HepG2 (cell line): ENCODE results near the gene ALG8. TPM values are rescaled to one million over a fixed set of nuclear protein-coding genes. Genes with fewer than 3 reads are reported as not detected.

Experiments used
- CBX5 ChIP-seq: sonication (generic); formaldehyde crosslinking; IDR thresholded peaks from 2 replicates; pipeline ENCODE4 v1.4.0; 2020; ENCODE audit warnings: missing genetic modification reagents, borderline replicate concordance
- CERS6 ChIP-seq: sonication (generic); formaldehyde crosslinking; IDR thresholded peaks from 2 replicates; pipeline ENCODE4 v1.5.0; 2020; ENCODE audit warnings: missing genetic modification reagents
- DMTF1 ChIP-seq: sonication (generic); formaldehyde crosslinking; IDR thresholded peaks from 2 replicates; pipeline ENCODE4 v1.4.0; 2020; ENCODE audit warnings: mild to moderate bottlenecking, missing genetic modification reagents
- GFI1 ChIP-seq: sonication (generic); formaldehyde crosslinking; IDR thresholded peaks from 2 replicates; pipeline ENCODE4 v1.5.0; 2020; ENCODE audit warnings: missing genetic modification reagents, mild to moderate bottlenecking, borderline replicate concordance
- HDAC6 ChIP-seq: fragments of 200-600 bp; sonication (generic); IDR thresholded peaks from 2 replicates; pipeline ENCODE4 v1.7.0; 2017; ENCODE audit warnings: mild to moderate bottlenecking, antibody characterized with exemption, low read length, low read depth
- ZFP37 ChIP-seq: sonication (generic); formaldehyde crosslinking; IDR thresholded peaks from 2 replicates; pipeline ENCODE4 v1.4.0; 2020; ENCODE audit warnings: missing genetic modification reagents, borderline replicate concordance
- polyA plus RNA-seq, 8 experiments: library from polyadenylated mRNA; depleted of rRNA in 3 of 8; stranded (reverse) in 7 of 8; unstranded in 1 of 8; fragments of >200 nt; fragmentation: Illumina TruSeq in 4 of 8; extraction: Trizol in 4 of 8; gene quantifications; 2 replicates each; pipeline versions ENCODE4 v1.2.1 to v1.2.3, GENCODE V29; 2011 to 2016; ENCODE audit warnings: low read depth in 4 of 8, missing spikeins in 1 of 8, mixed read lengths in 1 of 8; ENCODE audit not compliant: insufficient read depth in 1 of 8
- total RNA-seq, 5 experiments: library from RNA; depleted of rRNA; stranded (reverse); fragments of >200 nt; fragmentation: Illumina TruSeq; extraction: Trizol; gene quantifications; 2 replicates each; pipeline ENCODE4 v1.2.3, GENCODE V29; 2016; ENCODE audit warnings: low read depth in 1 of 5
- TF ChIP-seq, protein P1 (sequence below), 2 experiments: IDR thresholded peaks; 2 replicates each; pipeline ENCODE4 v1.6.1; 2011 to 2012; ENCODE audit warnings: low read length in 2 of 2, borderline replicate concordance in 1 of 2, low read depth in 1 of 2, mild to moderate bottlenecking in 1 of 2, moderate library complexity in 1 of 2
- TF ChIP-seq, protein P2 (sequence below): fragments of 450-650 bp; IDR thresholded peaks from 2 replicates; pipeline ENCODE4 v1.6.1; 2017
- TF ChIP-seq, protein P3 (sequence below): sonication (generic); formaldehyde crosslinking; IDR thresholded peaks from 2 replicates; pipeline ENCODE4 v1.8.1; 2022; ENCODE audit warnings: low read depth, mild to moderate bottlenecking, missing genetic modification reagents
- TF ChIP-seq, protein P4 (sequence below): sonication (generic); formaldehyde crosslinking; IDR thresholded peaks from 2 replicates; pipeline ENCODE4 v1.4.0; 2020; ENCODE audit warnings: missing genetic modification reagents

ALG8 gene
- total and polyA plus RNA-seq, 2 of the 13 experiments (the other 11 are each of a cell fraction or from before 2014, with no cell fraction given) = 75.8 to 88.0 TPM

DNA sequence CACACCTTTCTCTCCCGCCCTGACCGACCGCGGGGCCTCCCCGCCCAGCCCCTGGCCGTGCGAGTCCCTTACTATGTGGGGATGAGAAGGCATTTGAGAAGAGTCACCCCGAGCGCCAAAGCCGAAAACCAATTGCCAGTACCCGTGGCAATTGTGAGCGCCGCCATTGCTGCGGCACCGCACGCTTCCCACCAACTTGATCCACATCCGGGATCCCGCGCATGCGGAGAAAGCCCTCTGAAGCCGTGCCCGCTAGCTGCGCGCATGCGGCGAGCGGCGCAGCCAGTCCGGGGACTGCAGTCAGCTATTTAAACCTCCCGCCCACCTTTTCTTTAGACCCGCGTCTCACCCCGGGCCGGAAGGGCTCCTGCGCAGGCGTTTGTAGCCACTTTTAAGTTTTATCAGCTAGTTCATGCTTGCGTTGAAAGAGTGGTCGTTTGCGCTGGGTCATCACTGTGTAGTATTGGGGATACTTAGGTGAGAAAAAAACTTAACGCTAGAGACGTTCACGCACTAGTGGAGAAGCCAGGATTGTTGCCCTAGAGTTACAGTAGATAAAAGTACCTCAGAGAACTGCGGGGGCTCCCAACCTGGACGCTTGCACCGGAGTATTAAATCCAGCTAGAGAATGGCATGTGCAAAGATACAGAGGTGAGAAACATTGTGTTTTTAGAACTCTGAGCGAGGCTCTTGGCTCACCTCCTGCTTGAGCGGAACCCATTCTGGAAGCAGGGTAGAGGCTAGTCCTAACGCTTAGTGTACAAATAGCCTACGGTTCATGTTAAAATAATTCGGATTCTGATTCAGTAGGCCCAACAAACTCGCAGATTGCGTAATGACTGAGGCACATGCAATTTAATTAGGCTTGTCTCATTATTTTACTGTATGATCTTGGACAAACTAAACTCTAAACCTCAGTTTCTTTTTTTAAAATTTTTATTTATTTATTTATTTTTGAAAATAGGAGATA is at the start of gene ALG8 (continued):
- TF ChIP-seq ZFP37 (CRISPR knock-in tag) (0 out of 2 replicates have a peak, but pooled peaks have one; percentile 67), GFI1 (no peak), CBX5 (CRISPR knock-in tag) (peak; percentile 79), HDAC6 (no peak), DMTF1 (no peak), CERS6 (peak; percentile 74; the same call in 1 of the 2 replicates)
- TF ChIP-seq, protein P1, sequence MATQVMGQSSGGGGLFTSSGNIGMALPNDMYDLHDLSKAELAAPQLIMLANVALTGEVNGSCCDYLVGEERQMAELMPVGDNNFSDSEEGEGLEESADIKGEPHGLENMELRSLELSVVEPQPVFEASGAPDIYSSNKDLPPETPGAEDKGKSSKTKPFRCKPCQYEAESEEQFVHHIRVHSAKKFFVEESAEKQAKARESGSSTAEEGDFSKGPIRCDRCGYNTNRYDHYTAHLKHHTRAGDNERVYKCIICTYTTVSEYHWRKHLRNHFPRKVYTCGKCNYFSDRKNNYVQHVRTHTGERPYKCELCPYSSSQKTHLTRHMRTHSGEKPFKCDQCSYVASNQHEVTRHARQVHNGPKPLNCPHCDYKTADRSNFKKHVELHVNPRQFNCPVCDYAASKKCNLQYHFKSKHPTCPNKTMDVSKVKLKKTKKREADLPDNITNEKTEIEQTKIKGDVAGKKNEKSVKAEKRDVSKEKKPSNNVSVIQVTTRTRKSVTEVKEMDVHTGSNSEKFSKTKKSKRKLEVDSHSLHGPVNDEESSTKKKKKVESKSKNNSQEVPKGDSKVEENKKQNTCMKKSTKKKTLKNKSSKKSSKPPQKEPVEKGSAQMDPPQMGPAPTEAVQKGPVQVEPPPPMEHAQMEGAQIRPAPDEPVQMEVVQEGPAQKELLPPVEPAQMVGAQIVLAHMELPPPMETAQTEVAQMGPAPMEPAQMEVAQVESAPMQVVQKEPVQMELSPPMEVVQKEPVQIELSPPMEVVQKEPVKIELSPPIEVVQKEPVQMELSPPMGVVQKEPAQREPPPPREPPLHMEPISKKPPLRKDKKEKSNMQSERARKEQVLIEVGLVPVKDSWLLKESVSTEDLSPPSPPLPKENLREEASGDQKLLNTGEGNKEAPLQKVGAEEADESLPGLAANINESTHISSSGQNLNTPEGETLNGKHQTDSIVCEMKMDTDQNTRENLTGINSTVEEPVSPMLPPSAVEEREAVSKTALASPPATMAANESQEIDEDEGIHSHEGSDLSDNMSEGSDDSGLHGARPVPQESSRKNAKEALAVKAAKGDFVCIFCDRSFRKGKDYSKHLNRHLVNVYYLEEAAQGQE (IDR thresholded peaks at IDR 0.05; ENCODE audit: borderline replicate concordance in 1 of 2, low read depth in 1 of 2, low read length in 2 of 2) = peak in 1 of 2 experiments; percentile 10; a peak in 1 of 4 replicates
- TF ChIP-seq, protein P2, sequence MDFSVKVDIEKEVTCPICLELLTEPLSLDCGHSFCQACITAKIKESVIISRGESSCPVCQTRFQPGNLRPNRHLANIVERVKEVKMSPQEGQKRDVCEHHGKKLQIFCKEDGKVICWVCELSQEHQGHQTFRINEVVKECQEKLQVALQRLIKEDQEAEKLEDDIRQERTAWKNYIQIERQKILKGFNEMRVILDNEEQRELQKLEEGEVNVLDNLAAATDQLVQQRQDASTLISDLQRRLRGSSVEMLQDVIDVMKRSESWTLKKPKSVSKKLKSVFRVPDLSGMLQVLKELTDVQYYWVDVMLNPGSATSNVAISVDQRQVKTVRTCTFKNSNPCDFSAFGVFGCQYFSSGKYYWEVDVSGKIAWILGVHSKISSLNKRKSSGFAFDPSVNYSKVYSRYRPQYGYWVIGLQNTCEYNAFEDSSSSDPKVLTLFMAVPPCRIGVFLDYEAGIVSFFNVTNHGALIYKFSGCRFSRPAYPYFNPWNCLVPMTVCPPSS = no peak
- TF ChIP-seq, protein P3, sequence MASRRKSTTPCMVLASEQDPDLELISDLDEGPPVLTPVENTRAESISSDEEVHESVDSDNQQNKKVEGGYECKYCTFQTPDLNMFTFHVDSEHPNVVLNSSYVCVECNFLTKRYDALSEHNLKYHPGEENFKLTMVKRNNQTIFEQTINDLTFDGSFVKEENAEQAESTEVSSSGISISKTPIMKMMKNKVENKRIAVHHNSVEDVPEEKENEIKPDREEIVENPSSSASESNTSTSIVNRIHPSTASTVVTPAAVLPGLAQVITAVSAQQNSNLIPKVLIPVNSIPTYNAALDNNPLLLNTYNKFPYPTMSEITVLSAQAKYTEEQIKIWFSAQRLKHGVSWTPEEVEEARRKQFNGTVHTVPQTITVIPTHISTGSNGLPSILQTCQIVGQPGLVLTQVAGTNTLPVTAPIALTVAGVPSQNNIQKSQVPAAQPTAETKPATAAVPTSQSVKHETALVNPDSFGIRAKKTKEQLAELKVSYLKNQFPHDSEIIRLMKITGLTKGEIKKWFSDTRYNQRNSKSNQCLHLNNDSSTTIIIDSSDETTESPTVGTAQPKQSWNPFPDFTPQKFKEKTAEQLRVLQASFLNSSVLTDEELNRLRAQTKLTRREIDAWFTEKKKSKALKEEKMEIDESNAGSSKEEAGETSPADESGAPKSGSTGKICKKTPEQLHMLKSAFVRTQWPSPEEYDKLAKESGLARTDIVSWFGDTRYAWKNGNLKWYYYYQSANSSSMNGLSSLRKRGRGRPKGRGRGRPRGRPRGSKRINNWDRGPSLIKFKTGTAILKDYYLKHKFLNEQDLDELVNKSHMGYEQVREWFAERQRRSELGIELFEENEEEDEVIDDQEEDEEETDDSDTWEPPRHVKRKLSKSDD (CRISPR knock-in tag) = no peak
- TF ChIP-seq, protein P4, sequence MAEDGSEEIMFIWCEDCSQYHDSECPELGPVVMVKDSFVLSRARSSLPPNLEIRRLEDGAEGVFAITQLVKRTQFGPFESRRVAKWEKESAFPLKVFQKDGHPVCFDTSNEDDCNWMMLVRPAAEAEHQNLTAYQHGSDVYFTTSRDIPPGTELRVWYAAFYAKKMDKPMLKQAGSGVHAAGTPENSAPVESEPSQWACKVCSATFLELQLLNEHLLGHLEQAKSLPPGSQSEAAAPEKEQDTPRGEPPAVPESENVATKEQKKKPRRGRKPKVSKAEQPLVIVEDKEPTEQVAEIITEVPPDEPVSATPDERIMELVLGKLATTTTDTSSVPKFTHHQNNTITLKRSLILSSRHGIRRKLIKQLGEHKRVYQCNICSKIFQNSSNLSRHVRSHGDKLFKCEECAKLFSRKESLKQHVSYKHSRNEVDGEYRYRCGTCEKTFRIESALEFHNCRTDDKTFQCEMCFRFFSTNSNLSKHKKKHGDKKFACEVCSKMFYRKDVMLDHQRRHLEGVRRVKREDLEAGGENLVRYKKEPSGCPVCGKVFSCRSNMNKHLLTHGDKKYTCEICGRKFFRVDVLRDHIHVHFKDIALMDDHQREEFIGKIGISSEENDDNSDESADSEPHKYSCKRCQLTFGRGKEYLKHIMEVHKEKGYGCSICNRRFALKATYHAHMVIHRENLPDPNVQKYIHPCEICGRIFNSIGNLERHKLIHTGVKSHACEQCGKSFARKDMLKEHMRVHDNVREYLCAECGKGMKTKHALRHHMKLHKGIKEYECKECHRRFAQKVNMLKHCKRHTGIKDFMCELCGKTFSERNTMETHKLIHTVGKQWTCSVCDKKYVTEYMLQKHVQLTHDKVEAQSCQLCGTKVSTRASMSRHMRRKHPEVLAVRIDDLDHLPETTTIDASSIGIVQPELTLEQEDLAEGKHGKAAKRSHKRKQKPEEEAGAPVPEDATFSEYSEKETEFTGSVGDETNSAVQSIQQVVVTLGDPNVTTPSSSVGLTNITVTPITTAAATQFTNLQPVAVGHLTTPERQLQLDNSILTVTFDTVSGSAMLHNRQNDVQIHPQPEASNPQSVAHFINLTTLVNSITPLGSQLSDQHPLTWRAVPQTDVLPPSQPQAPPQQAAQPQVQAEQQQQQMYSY = peak; percentile 82
